A673 (cell line): ENCODE data around the gene BSG.

Experiments
- CTCF ChIP-seq: fragments of 300-800, 200-600 bp; sonication (generic); conservative IDR thresholded peaks from 2 replicates; pipeline ENCODE4 v1.5.1; 2017; ENCODE audit warnings: low read depth, mild to moderate bottlenecking, antibody characterized with exemption, low read length, moderate library complexity, mixed read lengths
- EZH2 ChIP-seq: fragments of 200-600 bp; sonication (generic); IDR thresholded peaks from 2 replicates; pipeline ENCODE4 v1.6.1; 2017; ENCODE audit warnings: borderline replicate concordance, low read depth, mild to moderate bottlenecking, mixed read lengths, antibody characterized with exemption, low read length; ENCODE audit not compliant: poor library complexity, severe bottlenecking

- TF ChIP-seq CTCF, result no peak
- no peak for TF ChIP-seq EZH2
Measured at GRCh38 chr19:624433-625109, 52.2 kb downstream of the BSG start.
